K562 (cell line): ENCODE results near the gene TP73. TPM values are rescaled to one million over a fixed set of nuclear protein-coding genes. Genes with fewer than 3 reads are reported as not detected.

Source experiments
- EZH2 ChIP-seq: IDR thresholded peaks from 2 replicates; pipeline ENCODE4 v1.6.1; 2012; ENCODE audit warnings: low read depth, mild to moderate bottlenecking, inconsistent platforms, low read length, borderline replicate concordance
- MCM3 ChIP-seq: fragments of 450-650 bp; IDR thresholded peaks from 2 replicates; pipeline ENCODE4 v1.6.1; 2016
- MCM7 ChIP-seq, 2 experiments: fragments of 450-650 bp; IDR thresholded peaks; 2 replicates each; pipeline ENCODE4 v1.6.1; 2016 to 2018
- SRSF1 ChIP-seq: fragments of 200-400 bp; formaldehyde crosslinking; IDR thresholded peaks from 2 replicates; pipeline ENCODE4 v1.6.1; 2017; ENCODE audit warnings: mild to moderate bottlenecking, low read depth, low read length, moderate library complexity
- ZHX1 ChIP-seq: fragments of 150-350 bp; conservative IDR thresholded peaks from 2 replicates; pipeline ENCODE4 v1.6.1; 2014; ENCODE audit warnings: low read length
- polyA plus RNA-seq, 8 experiments: library from polyadenylated mRNA; depleted of rRNA in 4 of 8; stranded (reverse) in 5 of 8; unstranded in 3 of 8; fragments of >200 nt; fragmentation: Nextera tagmentation in 2 of 8; fragmentation: Illumina TruSeq in 1 of 8; extraction: Ambion mirVana in 2 of 8; extraction: Trizol in 1 of 8; gene quantifications; 2 replicates each; pipeline versions ENCODE4 v1.2.1 to v1.2.3, GENCODE V29; 2011 to 2014; ENCODE audit warnings: inconsistent platforms in 1 of 8, missing spikeins in 1 of 8
- total RNA-seq, 7 experiments: library from RNA; depleted of rRNA in 6 of 7; stranded (reverse); fragments of >200 nt in 6 of 7; fragmentation: Illumina TruSeq in 2 of 7; extraction: Trizol in 2 of 7; gene quantifications; 2 replicates each; pipeline versions ENCODE4 v1.2.1 to v1.2.3, GENCODE V29; 2011 to 2021; ENCODE audit warnings: low replicate concordance in 1 of 7
- TF ChIP-seq, protein P1 (sequence below), 3 experiments: fragments of 200-800 bp in 1 of 3; fragments of 250-450 bp in 1 of 3; fragments of 450-650 bp in 1 of 3; sonication (Bioruptor Pico) in 1 of 3; sonication (Bioruptor generic) in 1 of 3; formaldehyde crosslinking in 1 of 3; IDR thresholded peaks; 2 replicates each; pipeline versions ENCODE4 v1.6.1 to v1.8.0; 2016 to 2022; ENCODE audit warnings: mild to moderate bottlenecking in 2 of 3, missing genetic modification characterization in 2 of 3, missing compliant biosample characterization in 1 of 3, moderate library complexity in 1 of 3

TP73 gene
- total and polyA plus RNA-seq, 9 of the 15 experiments (the other 6 are each of a cell fraction or from before 2014, with no cell fraction given): 0.07 to 1.6 (median 0.40) TPM; not detected in 2

DNA sequence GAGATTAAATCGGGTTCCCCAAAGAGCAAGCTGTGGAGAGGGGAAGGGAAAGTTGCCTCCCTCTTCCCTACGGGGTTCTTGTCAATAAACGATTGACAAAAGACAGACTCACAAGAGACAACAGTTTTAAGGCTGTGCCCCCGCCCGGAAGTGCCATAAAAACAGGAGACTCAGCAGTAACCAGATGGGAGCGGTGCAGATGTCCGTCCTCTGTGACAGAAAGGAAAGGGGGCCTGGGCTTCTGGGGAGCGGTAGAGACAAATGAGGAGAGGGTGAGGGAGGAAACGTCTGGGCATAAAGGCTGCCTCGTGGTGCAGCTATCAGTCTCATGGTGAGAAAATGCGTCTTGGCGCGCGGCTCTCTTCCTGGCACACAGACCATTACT, 5.9 kb downstream of the TP73 start (continued):
- TF ChIP-seq MCM7 (IDR thresholded peaks at IDR 0.05) (no peak), SRSF1 (no peak), ZHX1 (no peak), MCM3 (no peak), EZH2 (no peak)
- TF ChIP-seq, protein P1, sequence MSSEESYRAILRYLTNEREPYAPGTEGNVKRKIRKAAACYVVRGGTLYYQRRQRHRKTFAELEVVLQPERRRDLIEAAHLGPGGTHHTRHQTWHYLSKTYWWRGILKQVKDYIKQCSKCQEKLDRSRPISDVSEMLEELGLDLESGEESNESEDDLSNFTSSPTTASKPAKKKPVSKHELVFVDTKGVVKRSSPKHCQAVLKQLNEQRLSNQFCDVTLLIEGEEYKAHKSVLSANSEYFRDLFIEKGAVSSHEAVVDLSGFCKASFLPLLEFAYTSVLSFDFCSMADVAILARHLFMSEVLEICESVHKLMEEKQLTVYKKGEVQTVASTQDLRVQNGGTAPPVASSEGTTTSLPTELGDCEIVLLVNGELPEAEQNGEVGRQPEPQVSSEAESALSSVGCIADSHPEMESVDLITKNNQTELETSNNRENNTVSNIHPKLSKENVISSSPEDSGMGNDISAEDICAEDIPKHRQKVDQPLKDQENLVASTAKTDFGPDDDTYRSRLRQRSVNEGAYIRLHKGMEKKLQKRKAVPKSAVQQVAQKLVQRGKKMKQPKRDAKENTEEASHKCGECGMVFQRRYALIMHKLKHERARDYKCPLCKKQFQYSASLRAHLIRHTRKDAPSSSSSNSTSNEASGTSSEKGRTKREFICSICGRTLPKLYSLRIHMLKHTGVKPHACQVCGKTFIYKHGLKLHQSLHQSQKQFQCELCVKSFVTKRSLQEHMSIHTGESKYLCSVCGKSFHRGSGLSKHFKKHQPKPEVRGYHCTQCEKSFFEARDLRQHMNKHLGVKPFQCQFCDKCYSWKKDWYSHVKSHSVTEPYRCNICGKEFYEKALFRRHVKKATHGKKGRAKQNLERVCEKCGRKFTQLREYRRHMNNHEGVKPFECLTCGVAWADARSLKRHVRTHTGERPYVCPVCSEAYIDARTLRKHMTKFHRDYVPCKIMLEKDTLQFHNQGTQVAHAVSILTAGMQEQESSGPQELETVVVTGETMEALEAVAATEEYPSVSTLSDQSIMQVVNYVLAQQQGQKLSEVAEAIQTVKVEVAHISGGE (CRISPR knock-in tag; IDR thresholded peaks at IDR 0.05): no peak
- TF ChIP-seq, all 486 proteins: peak for 0
